BJ (cell line): ENCODE results near the gene IMMT. TPM values are rescaled to one million over a fixed set of nuclear protein-coding genes. Genes with fewer than 3 reads are reported as not detected.
A peak's percentile ranks its signal among the peaks of the same experiment; 100 is the strongest.

Source experiments
- CTCF ChIA-PET: fragments of 350-600 bp; formaldehyde crosslinking; extraction: SDS; loops from one replicate; lab custom pipeline; 2021; ENCODE audit warnings: antibody characterized with exemption, inconsistent platforms; lab: Yijun Ruan, JAX
- POLR2A ChIA-PET: fragments of 300-600 bp; sonication (Branson Sonifier 250); formaldehyde crosslinking; extraction: SDS; loops from one replicate; lab custom pipeline; 2021; ENCODE audit warnings: antibody characterized with exemption; lab: Charles Lee
- DNase-seq: peaks from one replicate; pipeline ENCODE4 v3.0.0-alpha.2; 2011; ENCODE audit warnings: low read depth
- H3K27me3 ChIP-seq: 2 replicates; pipeline ENCODE4 v1.6.0; 2011; ENCODE audit warnings: low read length; ENCODE audit not compliant: control insufficient read depth, insufficient read depth
- H3K36me3 ChIP-seq: 2 replicates; pipeline ENCODE4 v1.5.1; 2011; ENCODE audit warnings: low read length; ENCODE audit not compliant: control insufficient read depth, insufficient read depth
- H3K4me3 ChIP-seq: 2 replicates; pipeline ENCODE4 v1.5.1; 2011; ENCODE audit warnings: low read depth, mild to moderate bottlenecking, control low read depth, low read length
- CTCF ChIP-seq: IDR thresholded peaks from 2 replicates; pipeline ENCODE4 v1.5.1; 2011; ENCODE audit warnings: low read depth, mild to moderate bottlenecking, control low read depth, inconsistent platforms, low read length, moderate library complexity; ENCODE audit not compliant: insufficient read depth
- polyA plus RNA-seq: library from polyadenylated mRNA; depleted of rRNA; stranded (reverse); fragments of >200 nt; gene quantifications from 2 replicates; pipeline ENCODE4 v1.2.3, GENCODE V29; 2011

The IMMT gene
- polyA plus RNA-seq, 1 experiment, result 33.7 TPM

GRCh38 chr2:86105252-86105968 is 89.9 kb downstream of the IMMT start, which contains the start of gene POLR1A:
TSS of gene POLR1A (minus strand) at chr2:86105886. CDS start at chr2:86105776, 110 bp downstream.
- DNase-seq, result peak; percentile 83
- ChIA-PET CTCF (interaction anchor here (0.9 to 1.5 kb wide), 5 partner anchors 9 to 291 kb away, joined by 3 to 6 read pairs (median 5); no protein-coding TSS in a partner anchor), POLR2A (interaction anchor here (0.5 to 1.1 kb wide), 2 partner anchors 19 to 80 kb away, joined by 5 to 10 read pairs; no protein-coding TSS in a partner anchor)
- TF ChIP-seq CTCF, result no peak
- no peaks in the 10 kb centered on the region for H3K27me3 ChIP-seq
- no peaks in the 10 kb centered on the region; the same call in 1 of the 2 replicates for H3K36me3 ChIP-seq
- peak within 1 kb of the TSS; percentile 70 for H3K4me3 ChIP-seq

- POLR2A ChIA-PET, result no interaction called here
- DNase-seq, result no peak
- CTCF ChIA-PET, result no interaction called here
- peaks cover 4% of the 10 kb centered on the region for H3K36me3 ChIP-seq
- no peak overlapping the region for H3K4me3 ChIP-seq
- no peaks in the 10 kb centered on the region for H3K27me3 ChIP-seq
- TF ChIP-seq CTCF, result no peak
These were observed 93.1 kb downstream of the IMMT start for GRCh38 chr2:86102157-86102556.

GRCh38 chr2:86097913-86098312 is 97.3 kb downstream of the IMMT start:
- ChIA-PET CTCF (interaction anchor here (1.0 kb wide), 1 partner anchor 9 kb away, joined by 4 read pairs; no protein-coding TSS in a partner anchor), POLR2A (no interaction called here)
- DNase-seq, result no peak
- no peaks in the 10 kb centered on the region for H3K27me3 ChIP-seq
- TF ChIP-seq CTCF, result no peak
- H3K36me3 ChIP-seq, result peaks cover 10% of the 10 kb centered on the region
- H3K4me3 ChIP-seq, result no peak overlapping the region

GRCh38 chr2:86097114-86097896 is 98.0 kb downstream of the IMMT start:
- DNase-seq, result no peak
- CTCF ChIA-PET, result no interaction called here
- Histone ChIP-seq H3K36me3 (peaks cover 10% of the 10 kb centered on the region), H3K4me3 (no peak overlapping the region), H3K27me3 (no peaks in the 10 kb centered on the region)
- no peak for TF ChIP-seq CTCF
- POLR2A ChIA-PET, result no interaction called here

GRCh38 chr2:86094229-86094628 is 101.0 kb downstream of the IMMT start:
- peaks cover 15% of the 10 kb centered on the region for H3K36me3 ChIP-seq
- H3K4me3 ChIP-seq, result no peak overlapping the region
- H3K27me3 ChIP-seq, result no peaks in the 10 kb centered on the region
- no peak for TF ChIP-seq CTCF
- CTCF ChIA-PET, result interaction anchor here (1.1 kb wide), 1 partner anchor 9 kb away, joined by 3 read pairs; no protein-coding TSS in a partner anchor
- DNase-seq, result no peak
- POLR2A ChIA-PET, result no interaction called here
